ENCODE data around the gene INPP5D.

Gene INPP5D

DNA sequence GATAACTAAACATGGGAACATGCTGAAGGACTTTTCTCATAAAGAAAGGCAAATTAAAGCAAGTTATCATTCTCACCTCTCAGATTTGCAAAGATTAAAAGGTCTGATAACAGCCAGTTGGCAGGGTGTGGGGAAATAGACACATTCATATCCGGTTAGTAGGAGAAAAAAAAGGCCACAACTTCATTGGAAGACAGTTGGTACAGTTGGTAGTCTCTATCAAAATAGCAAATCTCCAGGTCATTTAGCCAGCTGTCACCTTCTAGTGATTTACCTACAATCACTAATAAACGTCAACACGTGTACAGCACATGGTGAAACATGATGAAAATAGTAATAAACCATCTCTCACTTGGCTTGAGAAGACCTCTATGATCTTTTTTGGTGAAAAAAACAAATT lies 16.6 kb downstream of the INPP5D start:
- Histone ChIP-seq H3K9ac (ENCODE audit: low read length) (peak overlapping the region; percentile 71), H3K4me3 (ENCODE audit: low read length) (peak overlapping the region; percentile 61), H3K4me2 (ENCODE audit: low read length) (peak overlapping the region; percentile 89)

DNA sequence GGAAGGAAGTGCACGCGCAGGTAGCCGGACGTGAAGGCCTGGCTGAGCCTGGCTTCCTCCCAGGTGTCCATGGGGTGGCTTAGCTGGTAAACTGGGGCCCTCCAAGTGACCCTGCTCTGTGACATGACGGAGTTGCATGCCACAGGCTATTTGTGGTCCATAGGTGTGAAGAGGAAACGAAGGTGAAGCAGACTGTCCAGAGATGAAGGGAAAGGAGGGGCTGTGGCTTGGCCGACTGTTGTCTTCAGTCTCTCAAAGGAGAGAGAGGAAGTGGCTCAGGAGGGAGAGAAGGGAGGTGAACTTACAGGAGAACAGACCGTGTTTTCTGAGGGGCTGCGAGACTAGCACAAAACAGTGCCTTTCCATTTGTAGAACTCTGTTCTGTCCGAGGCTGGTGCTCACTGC lies 19.3 kb downstream of the INPP5D start:
- Histone ChIP-seq H3K9ac (ENCODE audit: low read length) (peak overlapping the region; percentile 88), H3K4me3 (ENCODE audit: low read length) (no peak overlapping the region), H3K27me3 (ENCODE audit: low read depth, low read length) (no peaks in the 10 kb centered on the region), H3K9me3 (ENCODE audit: insufficient read depth, low read length) (no peaks in the 10 kb centered on the region), H3K4me2 (ENCODE audit: low read length) (peak overlapping the region; percentile 72; the same call in 1 of the 2 replicates), H3K4me1 (ENCODE audit: low read length) (peaks cover 89% of the 10 kb centered on the region), H2AFZ (ENCODE audit: low read depth, low read length) (no peak overlapping the region), H3K79me2 (ENCODE audit: low read length) (peaks cover 83% of the 10 kb centered on the region), H4K20me1 (ENCODE audit: insufficient read depth, low read length) (no peaks in the 10 kb centered on the region), H3K36me3 (replicated peaks; ENCODE audit: low read depth, low read length) (peaks cover 38% of the 10 kb centered on the region), H3K27ac (ENCODE audit: low read length) (peak overlapping the region; percentile 100)
- TF ChIP-seq EZH2phosphoT487 (IDR thresholded peaks at IDR 0.05; ENCODE audit: low read depth) = no peak
- TF ChIP-seq, protein P1, sequence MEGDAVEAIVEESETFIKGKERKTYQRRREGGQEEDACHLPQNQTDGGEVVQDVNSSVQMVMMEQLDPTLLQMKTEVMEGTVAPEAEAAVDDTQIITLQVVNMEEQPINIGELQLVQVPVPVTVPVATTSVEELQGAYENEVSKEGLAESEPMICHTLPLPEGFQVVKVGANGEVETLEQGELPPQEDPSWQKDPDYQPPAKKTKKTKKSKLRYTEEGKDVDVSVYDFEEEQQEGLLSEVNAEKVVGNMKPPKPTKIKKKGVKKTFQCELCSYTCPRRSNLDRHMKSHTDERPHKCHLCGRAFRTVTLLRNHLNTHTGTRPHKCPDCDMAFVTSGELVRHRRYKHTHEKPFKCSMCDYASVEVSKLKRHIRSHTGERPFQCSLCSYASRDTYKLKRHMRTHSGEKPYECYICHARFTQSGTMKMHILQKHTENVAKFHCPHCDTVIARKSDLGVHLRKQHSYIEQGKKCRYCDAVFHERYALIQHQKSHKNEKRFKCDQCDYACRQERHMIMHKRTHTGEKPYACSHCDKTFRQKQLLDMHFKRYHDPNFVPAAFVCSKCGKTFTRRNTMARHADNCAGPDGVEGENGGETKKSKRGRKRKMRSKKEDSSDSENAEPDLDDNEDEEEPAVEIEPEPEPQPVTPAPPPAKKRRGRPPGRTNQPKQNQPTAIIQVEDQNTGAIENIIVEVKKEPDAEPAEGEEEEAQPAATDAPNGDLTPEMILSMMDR (IDR thresholded peaks at IDR 0.05; ENCODE audit: low read depth, low read length) = no peak

More for the DNA sequence above, 16.6 kb downstream of the INPP5D start:
- Histone ChIP-seq H3K4me1 (ENCODE audit: low read length) (peaks cover 85% of the 10 kb centered on the region), H2AFZ (ENCODE audit: low read depth, low read length) (no peak overlapping the region), H3K27ac (ENCODE audit: low read length) (peak overlapping the region; percentile 98), H3K9me3 (ENCODE audit: insufficient read depth, low read length) (no peaks in the 10 kb centered on the region), H4K20me1 (ENCODE audit: insufficient read depth, low read length) (peaks cover 5% of the 10 kb centered on the region; the same call in 1 of the 2 replicates), H3K79me2 (ENCODE audit: low read length) (peaks cover 93% of the 10 kb centered on the region), H3K27me3 (ENCODE audit: low read depth, low read length) (no peaks in the 10 kb centered on the region), H3K36me3 (replicated peaks; ENCODE audit: low read depth, low read length) (peaks cover 40% of the 10 kb centered on the region)
- TF ChIP-seq EZH2phosphoT487 (IDR thresholded peaks at IDR 0.05; ENCODE audit: low read depth) = no peak
- TF ChIP-seq, protein P1 (IDR thresholded peaks at IDR 0.05; ENCODE audit: low read depth, low read length) = no peak

DNA sequence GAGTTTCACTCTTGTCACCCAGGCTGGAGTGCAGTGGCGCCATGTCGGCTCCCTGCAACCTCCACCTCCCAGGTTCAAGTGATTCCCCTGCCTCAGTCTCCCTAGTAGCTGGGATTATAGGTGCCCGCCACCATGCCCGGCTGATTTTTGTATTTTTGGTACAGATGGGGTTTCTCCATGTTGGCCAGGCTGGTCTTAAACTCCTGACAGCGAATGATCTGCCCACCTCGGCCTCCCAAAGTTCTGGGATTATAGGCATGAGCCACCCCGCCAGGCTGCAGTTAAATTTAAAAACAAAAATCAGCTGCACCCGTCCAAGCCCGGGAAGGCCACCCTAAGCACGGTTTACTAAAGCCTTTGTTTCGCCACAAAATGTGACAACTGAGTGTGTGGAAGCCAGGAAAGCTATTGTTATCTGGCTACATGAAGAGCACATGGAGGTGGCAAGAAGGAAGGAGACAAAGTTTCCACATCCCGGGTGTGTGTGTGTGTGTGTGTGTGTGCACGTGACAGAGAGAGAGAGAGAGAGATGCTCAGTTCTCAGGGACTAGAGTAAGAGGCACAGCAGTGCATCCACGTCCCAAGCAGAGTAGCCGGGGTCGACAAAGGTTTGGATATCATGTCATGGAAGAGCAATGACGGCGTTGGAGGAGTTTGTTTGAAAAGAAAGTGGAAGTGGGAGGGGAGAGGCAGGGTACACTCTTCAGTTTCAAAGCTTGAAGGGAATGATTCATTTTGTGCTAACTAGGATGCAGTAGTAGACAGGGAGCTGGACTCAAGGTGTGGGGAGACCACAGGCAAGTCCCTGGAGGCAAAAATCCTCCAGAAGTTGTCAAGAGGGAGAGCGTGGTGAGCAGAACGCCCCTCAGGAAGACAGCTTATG lies 20.1 kb downstream of the INPP5D start:
- H3K4me2 ChIP-seq (ENCODE audit: low read length) = peak overlapping the region; percentile 72
- no peak for TF ChIP-seq EZH2phosphoT487 (IDR thresholded peaks at IDR 0.05; ENCODE audit: low read depth)
- TF ChIP-seq, protein P1 (IDR thresholded peaks at IDR 0.05; ENCODE audit: low read depth, low read length) = no peak
- H3K27me3 ChIP-seq (ENCODE audit: low read depth, low read length) = no peaks in the 10 kb centered on the region
- no peaks in the 10 kb centered on the region for H4K20me1 ChIP-seq (ENCODE audit: insufficient read depth, low read length)
- peak overlapping the region; percentile 88 for H3K9ac ChIP-seq (ENCODE audit: low read length)
- H3K9me3 ChIP-seq (ENCODE audit: insufficient read depth, low read length) = no peaks in the 10 kb centered on the region
- H2AFZ ChIP-seq (ENCODE audit: low read depth, low read length) = no peak overlapping the region
- peak overlapping the region; percentile 100 for H3K27ac ChIP-seq (ENCODE audit: low read length)
- H3K4me3 ChIP-seq (ENCODE audit: low read length) = peak overlapping the region; percentile 34; the same call in 1 of the 2 replicates
- peaks cover 83% of the 10 kb centered on the region for H3K79me2 ChIP-seq (ENCODE audit: low read length)
- peaks cover 89% of the 10 kb centered on the region for H3K4me1 ChIP-seq (ENCODE audit: low read length)
- H3K36me3 ChIP-seq (replicated peaks; ENCODE audit: low read depth, low read length) = peaks cover 44% of the 10 kb centered on the region

DNA sequence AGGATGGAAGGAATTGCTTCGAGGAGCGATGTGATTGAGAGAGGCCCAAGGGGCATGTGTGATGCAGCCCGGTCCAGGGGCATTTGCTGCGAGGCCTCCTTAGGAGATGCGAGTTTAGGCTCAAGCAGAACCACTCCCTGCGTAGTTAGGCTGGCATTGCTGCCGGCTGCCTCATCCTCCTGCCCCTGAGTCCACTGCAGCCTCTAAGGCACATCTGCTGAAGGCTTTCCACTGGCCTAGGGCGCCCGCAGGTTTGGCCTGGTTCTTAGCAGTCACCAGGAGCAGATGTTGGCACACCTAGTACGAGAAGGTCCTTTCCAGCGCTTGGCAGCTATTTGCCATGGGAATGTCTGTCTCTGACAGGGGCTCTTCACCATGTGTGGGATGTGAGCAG lies 20.7 kb downstream of the INPP5D start:
- no peaks in the 10 kb centered on the region for H3K27me3 ChIP-seq (ENCODE audit: low read depth, low read length)
- peaks cover 85% of the 10 kb centered on the region for H3K79me2 ChIP-seq (ENCODE audit: low read length)
- peaks cover 89% of the 10 kb centered on the region for H3K4me1 ChIP-seq (ENCODE audit: low read length)
- peaks cover 50% of the 10 kb centered on the region for H3K36me3 ChIP-seq (replicated peaks; ENCODE audit: low read depth, low read length)
- H3K4me2 ChIP-seq (ENCODE audit: low read length) = peak overlapping the region; percentile 72
- no peaks in the 10 kb centered on the region for H3K9me3 ChIP-seq (ENCODE audit: insufficient read depth, low read length)
- no peak for TF ChIP-seq EZH2phosphoT487 (IDR thresholded peaks at IDR 0.05; ENCODE audit: low read depth)
- TF ChIP-seq, protein P1 (IDR thresholded peaks at IDR 0.05; ENCODE audit: low read depth, low read length) = no peak
- H3K9ac ChIP-seq (ENCODE audit: low read length) = peak overlapping the region; percentile 88
- peak overlapping the region; percentile 34; the same call in 1 of the 2 replicates for H3K4me3 ChIP-seq (ENCODE audit: low read length)
- peak overlapping the region; percentile 100 for H3K27ac ChIP-seq (ENCODE audit: low read length)
- no peaks in the 10 kb centered on the region for H4K20me1 ChIP-seq (ENCODE audit: insufficient read depth, low read length)
- no peak overlapping the region for H2AFZ ChIP-seq (ENCODE audit: low read depth, low read length)

Measured in OCI-LY3 (cell line).